HG02763 (cell line): ENCODE results near the gene ARRDC3.

Experiments used
- ATAC-seq: cut with Tn5 transposase; IDR thresholded peaks from one replicate; pipeline ENCODE4 v1.9.1; 2021; ENCODE audit warnings: mild to moderate bottlenecking, moderate library complexity; ENCODE audit not compliant: unreplicated experiment

ARRDC3 gene

GRCh38 chr5:91384671-91385430 is 1.7 kb upstream of the ARRDC3 start:
- ATAC-seq = no peak

- no peak for ATAC-seq
These were observed 811 bp upstream of the ARRDC3 start for GRCh38 chr5:91383956-91384300.

GRCh38 chr5:91382530-91383026 is 539 bp downstream of the ARRDC3 start:
- ATAC-seq = no peak

- ATAC-seq = no peak
These were observed 1.2 kb downstream of the ARRDC3 start for GRCh38 chr5:91381774-91382359.

- ATAC-seq = no peak
These were observed 1.8 kb downstream of the ARRDC3 start for GRCh38 chr5:91381239-91381773.

- peak; percentile 45 for ATAC-seq
These were observed 2.5 kb downstream of the ARRDC3 start for GRCh38 chr5:91380491-91381238.

- ATAC-seq = peak; percentile 55
These were observed 3.1 kb downstream of the ARRDC3 start for GRCh38 chr5:91379914-91380490.

GRCh38 chr5:91379246-91379913 is 3.7 kb downstream of the ARRDC3 start:
- no peak for ATAC-seq

- no peak for ATAC-seq
These were observed 4.3 kb downstream of the ARRDC3 start for GRCh38 chr5:91378752-91379211.

- no peak for ATAC-seq
These were observed 8.1 kb downstream of the ARRDC3 start for GRCh38 chr5:91374893-91375520.

GRCh38 chr5:91373600-91373999 is 9.5 kb downstream of the ARRDC3 start:
- no peak for ATAC-seq

GRCh38 chr5:91373006-91373405 is 10.1 kb downstream of the ARRDC3 start:
- no peak for ATAC-seq

GRCh38 chr5:91369480-91369879 is 13.6 kb downstream of the ARRDC3 start:
- no peak for ATAC-seq

GRCh38 chr5:91367908-91368648 is 15.0 kb downstream of the ARRDC3 start:
- no peak for ATAC-seq

- ATAC-seq = no peak
These were observed 15.8 kb downstream of the ARRDC3 start for GRCh38 chr5:91367344-91367743.

GRCh38 chr5:91366551-91366950 is 16.6 kb downstream of the ARRDC3 start:
- no peak for ATAC-seq

- ATAC-seq = no peak
These were observed 17.6 kb downstream of the ARRDC3 start for GRCh38 chr5:91365498-91365897.

- no peak for ATAC-seq
These were observed 20.2 kb downstream of the ARRDC3 start for GRCh38 chr5:91362935-91363334.

GRCh38 chr5:91361790-91362189 is 21.3 kb downstream of the ARRDC3 start:
- ATAC-seq = no peak
